Neural progenitor cell (in vitro differentiated cells): ENCODE results near the gene ZFP1.

Experiments used
- CTCF ChIP-seq: fragments of 200-600 bp; sonication (generic); IDR thresholded peaks from 2 replicates; pipeline ENCODE4 v1.5.1; 2017; ENCODE audit warnings: antibody characterized with exemption, mild to moderate bottlenecking
- EZH2 ChIP-seq: fragments of 200-600 bp; sonication (generic); IDR thresholded peaks from 2 replicates; pipeline ENCODE4 v1.6.1; 2017; ENCODE audit warnings: antibody characterized with exemption, mild to moderate bottlenecking, moderate library complexity

- no peak for TF ChIP-seq CTCF
- TF ChIP-seq EZH2 = no peak
These were observed 60.7 kb downstream of the ZFP1 start for GRCh38 chr16:75208861-75209505.
